Mesothelial cell of epicardium (in vitro differentiated cells): ENCODE data around the gene RB1. TPM values are rescaled to one million over a fixed set of nuclear protein-coding genes. Genes with fewer than 3 reads are reported as not detected.
A peak's percentile ranks its signal among the peaks of the same experiment; 100 is the strongest.

Source experiments
- DNase-seq, 2 experiments: peaks; one replicate each; pipeline ENCODE4 v3.0.0; 2021; ENCODE audit warnings: low spot score in 2 of 2; ENCODE audit not compliant: unreplicated experiment in 2 of 2
- H3K27ac Mint-ChIP-seq: 2 replicates; pipeline ENCODE4 v1.8.0; 2021; ENCODE audit warnings: mixed read lengths
- H3K27me3 Mint-ChIP-seq: 2 replicates; pipeline ENCODE4 v1.8.0; 2021; ENCODE audit warnings: low read depth, mixed read lengths
- H3K36me3 Mint-ChIP-seq: 2 replicates; pipeline ENCODE4 v1.8.0; 2021; ENCODE audit warnings: mixed read lengths
- H3K4me1 Mint-ChIP-seq: 2 replicates; pipeline ENCODE4 v1.8.0; 2021; ENCODE audit warnings: mixed read lengths
- H3K4me3 Mint-ChIP-seq: 2 replicates; pipeline ENCODE4 v1.8.0; 2021; ENCODE audit warnings: mild to moderate bottlenecking, moderate library complexity, mixed read lengths
- H3K9me3 Mint-ChIP-seq: 2 replicates; pipeline ENCODE4 v1.8.0; 2021; ENCODE audit warnings: mixed read lengths
- total RNA-seq: library from RNA; stranded (reverse); gene quantifications from 3 replicates; pipeline ENCODE4 v1.2.1, GENCODE V29; 2021
- TF ChIP-seq, protein P1 (sequence below): fragments of 200-600 bp; sonication (generic); IDR thresholded peaks from one replicate; pipeline ENCODE4 v1.5.0; 2021; ENCODE audit warnings: antibody characterized with exemption; ENCODE audit not compliant: unreplicated experiment

Gene RB1
- total RNA-seq, 1 donor from 2014 or later, result 34.7 TPM

DNA sequence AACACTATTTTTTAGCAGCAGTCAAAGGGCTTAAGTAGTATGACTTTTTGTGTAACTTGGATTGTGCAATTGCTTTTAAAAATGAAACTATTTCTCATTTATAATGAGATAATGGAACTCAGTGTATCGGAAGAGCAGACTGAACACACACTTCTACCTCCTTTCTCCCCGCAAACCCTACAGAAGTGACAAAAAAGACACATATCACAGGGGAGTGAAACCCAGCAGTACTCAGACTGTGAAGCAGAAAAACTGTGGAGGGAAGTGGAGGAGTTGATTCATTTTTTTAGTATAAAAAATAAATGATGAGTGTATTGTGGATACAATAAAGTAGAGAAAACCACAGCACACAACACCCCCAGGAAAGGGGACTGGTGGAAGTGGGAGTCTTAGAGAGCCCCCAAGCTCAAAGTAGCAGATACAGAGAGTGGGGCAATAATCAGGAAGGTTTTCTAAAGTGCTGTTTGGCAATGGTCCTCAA is 99.6 kb downstream of the RB1 start:
- TF ChIP-seq, protein P1, sequence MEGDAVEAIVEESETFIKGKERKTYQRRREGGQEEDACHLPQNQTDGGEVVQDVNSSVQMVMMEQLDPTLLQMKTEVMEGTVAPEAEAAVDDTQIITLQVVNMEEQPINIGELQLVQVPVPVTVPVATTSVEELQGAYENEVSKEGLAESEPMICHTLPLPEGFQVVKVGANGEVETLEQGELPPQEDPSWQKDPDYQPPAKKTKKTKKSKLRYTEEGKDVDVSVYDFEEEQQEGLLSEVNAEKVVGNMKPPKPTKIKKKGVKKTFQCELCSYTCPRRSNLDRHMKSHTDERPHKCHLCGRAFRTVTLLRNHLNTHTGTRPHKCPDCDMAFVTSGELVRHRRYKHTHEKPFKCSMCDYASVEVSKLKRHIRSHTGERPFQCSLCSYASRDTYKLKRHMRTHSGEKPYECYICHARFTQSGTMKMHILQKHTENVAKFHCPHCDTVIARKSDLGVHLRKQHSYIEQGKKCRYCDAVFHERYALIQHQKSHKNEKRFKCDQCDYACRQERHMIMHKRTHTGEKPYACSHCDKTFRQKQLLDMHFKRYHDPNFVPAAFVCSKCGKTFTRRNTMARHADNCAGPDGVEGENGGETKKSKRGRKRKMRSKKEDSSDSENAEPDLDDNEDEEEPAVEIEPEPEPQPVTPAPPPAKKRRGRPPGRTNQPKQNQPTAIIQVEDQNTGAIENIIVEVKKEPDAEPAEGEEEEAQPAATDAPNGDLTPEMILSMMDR, result no peak
- Mint-ChIP-seq H3K9me3 (no peaks in the 10 kb centered on the region), H3K4me3 (no peak overlapping the region), H3K27ac (peak overlapping the region; percentile 13), H3K27me3 (no peaks in the 10 kb centered on the region), H3K4me1 (peaks cover 80% of the 10 kb centered on the region), H3K36me3 (no peaks in the 10 kb centered on the region)
- no peak for DNase-seq

DNA sequence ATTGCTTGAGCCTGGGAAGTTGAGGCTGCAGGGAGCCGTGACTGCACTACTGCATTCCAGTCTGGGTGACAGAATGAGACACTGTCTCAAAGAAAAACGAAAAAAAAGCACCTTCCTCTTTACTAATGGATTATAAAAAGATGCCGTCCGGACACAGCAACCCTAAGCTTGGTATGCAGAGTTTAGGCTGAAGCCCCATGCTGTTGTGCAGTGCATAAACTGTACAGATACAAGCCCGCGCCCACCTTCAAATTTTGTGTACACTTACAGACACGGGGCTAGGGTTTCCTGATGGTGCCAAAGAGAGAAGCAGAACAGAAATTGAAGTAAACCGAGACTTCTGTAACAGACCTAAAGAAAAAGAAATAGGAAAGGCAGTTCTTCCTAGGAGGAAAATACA is 100.4 kb downstream of the RB1 start:
- H3K4me1 Mint-ChIP-seq, result peaks cover 78% of the 10 kb centered on the region
- TF ChIP-seq, protein P1, result no peak
- no peaks in the 10 kb centered on the region for H3K27me3 Mint-ChIP-seq
- H3K36me3 Mint-ChIP-seq, result no peaks in the 10 kb centered on the region
- no peak overlapping the region for H3K4me3 Mint-ChIP-seq
- DNase-seq, result no peak
- peak overlapping the region; percentile 81 for H3K27ac Mint-ChIP-seq
- no peaks in the 10 kb centered on the region for H3K9me3 Mint-ChIP-seq

DNA sequence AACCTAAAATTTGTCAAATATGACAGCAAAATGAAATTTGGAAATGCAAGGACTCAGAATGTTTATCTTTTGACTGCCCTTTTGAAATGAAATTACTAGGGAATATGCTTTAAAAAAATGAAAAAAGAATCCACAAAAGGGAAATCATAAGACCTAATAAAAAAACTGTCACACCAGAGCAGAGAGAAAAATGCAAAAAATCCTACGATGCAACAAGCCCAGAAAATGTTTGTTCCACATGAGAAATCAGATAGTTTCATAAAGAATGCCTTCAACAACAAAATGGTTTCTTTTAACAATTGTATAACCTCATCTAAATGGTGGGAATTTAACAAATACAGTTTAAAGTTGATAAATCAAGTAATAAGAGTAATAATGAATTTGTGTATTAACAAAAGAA is 101.4 kb downstream of the RB1 start:
- H3K4me1 Mint-ChIP-seq, result peaks cover 73% of the 10 kb centered on the region
- TF ChIP-seq, protein P1, result no peak
- no peak overlapping the region for H3K4me3 Mint-ChIP-seq
- H3K27me3 Mint-ChIP-seq, result no peaks in the 10 kb centered on the region
- H3K36me3 Mint-ChIP-seq, result no peaks in the 10 kb centered on the region
- H3K27ac Mint-ChIP-seq, result peak overlapping the region; percentile 81
- no peaks in the 10 kb centered on the region for H3K9me3 Mint-ChIP-seq
- DNase-seq, result no peak

DNA sequence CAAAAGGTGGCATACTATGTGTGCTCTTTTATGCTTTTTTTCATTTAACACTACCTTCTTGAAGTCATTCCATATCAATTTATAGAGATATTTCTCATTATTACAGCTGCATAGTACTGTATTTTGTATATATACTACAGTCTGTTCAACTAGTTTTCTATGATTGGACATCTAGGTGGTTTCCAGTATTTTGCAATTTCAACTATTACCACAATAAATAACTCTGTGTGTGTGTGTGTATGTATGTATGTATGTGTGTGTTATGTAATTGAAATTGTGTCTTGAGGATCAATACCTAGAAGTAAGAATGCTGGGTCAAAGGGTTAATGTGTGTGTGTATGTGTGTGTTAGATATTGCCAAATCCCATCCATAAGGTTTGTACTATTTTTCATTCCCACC is 102.3 kb downstream of the RB1 start:
- Mint-ChIP-seq H3K9me3 (no peaks in the 10 kb centered on the region), H3K36me3 (no peaks in the 10 kb centered on the region), H3K27me3 (no peaks in the 10 kb centered on the region), H3K27ac (peak overlapping the region; percentile 31), H3K4me1 (peaks cover 71% of the 10 kb centered on the region), H3K4me3 (no peak overlapping the region)
- no peak for DNase-seq
- TF ChIP-seq, protein P1, result no peak

DNA sequence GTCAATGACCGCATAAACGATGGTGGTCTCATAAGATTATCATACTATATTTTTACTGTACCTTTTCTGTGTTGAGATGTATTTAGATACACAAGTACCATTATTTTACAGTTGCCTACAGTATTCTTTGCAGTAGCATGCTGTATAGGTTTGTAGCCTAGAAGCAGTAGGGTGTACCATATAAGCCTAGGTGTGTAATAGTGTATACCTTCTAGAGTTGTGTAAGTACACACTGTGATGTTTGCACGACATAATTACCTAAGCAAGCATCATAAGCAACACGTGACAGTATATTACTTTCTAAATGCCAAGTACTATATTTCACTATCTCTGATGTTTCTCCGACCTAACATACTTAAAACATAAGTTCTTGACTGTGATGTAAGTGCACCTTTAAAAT is 106.6 kb downstream of the RB1 start:
- peak overlapping the region; percentile 30 for H3K27ac Mint-ChIP-seq

More for the DNA sequence above, 106.6 kb downstream of the RB1 start:
- H3K36me3 Mint-ChIP-seq, result peaks cover 1% of the 10 kb centered on the region
- DNase-seq, result no peak
- no peaks in the 10 kb centered on the region for H3K27me3 Mint-ChIP-seq
- H3K4me3 Mint-ChIP-seq, result peak overlapping the region; percentile 70
- H3K4me1 Mint-ChIP-seq, result peaks cover 53% of the 10 kb centered on the region
- TF ChIP-seq, protein P1, result no peak
- H3K9me3 Mint-ChIP-seq, result no peaks in the 10 kb centered on the region
